ENCODE data around the gene ENDOD1.

Gene ENDOD1

DNA sequence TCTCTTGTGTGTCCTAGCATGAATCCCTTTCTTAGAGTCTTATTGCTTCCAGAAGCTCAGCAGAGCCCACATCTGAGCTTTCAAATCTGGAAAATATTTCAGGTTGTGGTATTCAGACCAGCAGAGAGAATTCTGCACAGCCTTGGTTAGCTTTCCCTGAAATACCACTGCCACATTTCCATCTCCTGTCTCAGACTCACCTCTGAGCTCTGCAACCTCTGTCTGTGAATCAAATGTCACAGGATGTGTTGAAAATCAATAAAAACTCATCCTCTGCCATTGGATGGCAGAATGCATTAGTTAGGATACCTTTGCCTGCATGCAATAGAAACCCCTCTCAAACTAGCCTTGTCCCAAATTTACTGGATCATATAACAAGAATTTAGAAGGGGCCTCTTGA, 47.7 kb downstream of the ENDOD1 start:
- Histone ChIP-seq H3K27me3 (no peaks in the 10 kb centered on the region), H3K4me1 (peaks cover 0 to 10% (median 3%) of the 10 kb centered on the region in 4 donors), H3K9me3 (no peaks in the 10 kb centered on the region), H3K27ac (no peak overlapping the region), H3K4me3 (no peak overlapping the region), H3K36me3 (peaks cover 0 to 7% (median 1%) of the 10 kb centered on the region in 3 donors)
- no peak for TF ChIP-seq CTCF (IDR thresholded peaks at IDR 0.05)
- intact Hi-C loops (cut with DNase I; ENCODE audit: low total_unique reads): no loop called here
- DNase-seq: no peak

DNA sequence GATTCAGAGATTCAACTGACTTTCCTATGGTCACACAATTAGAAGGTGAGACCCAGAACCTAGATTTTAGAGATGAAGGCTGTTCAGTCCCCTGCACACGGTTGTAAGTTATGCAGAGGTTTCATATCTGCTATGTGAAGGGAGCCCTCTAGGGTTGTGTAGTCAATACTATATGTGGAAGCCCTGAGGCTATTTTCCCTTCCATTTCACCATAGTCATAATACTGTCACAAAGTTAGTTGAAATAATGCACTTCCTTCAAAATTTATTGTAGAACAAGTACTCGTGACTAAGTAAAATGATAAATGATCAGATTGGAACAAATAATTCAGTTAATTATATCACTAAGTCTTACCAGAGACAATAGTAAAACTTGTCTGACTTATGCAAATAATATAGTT, 48.8 kb downstream of the ENDOD1 start:
- peak; percentile 20 to 21 for TF ChIP-seq CTCF (IDR thresholded peaks at IDR 0.05)
- H3K4me3 ChIP-seq: no peak overlapping the region
- no peak for DNase-seq
- intact Hi-C loops (cut with DNase I; ENCODE audit: low total_unique reads): no loop called here
- peaks cover 0 to 5% (median 0%) of the 10 kb centered on the region in 3 donors for H3K36me3 ChIP-seq
- no peaks in the 10 kb centered on the region for H3K27me3 ChIP-seq
- H3K9me3 ChIP-seq: no peaks in the 10 kb centered on the region
- H3K27ac ChIP-seq: no peak overlapping the region
- H3K4me1 ChIP-seq: peaks cover 0 to 10% (median 0%) of the 10 kb centered on the region in 4 donors

GRCh38 chr11:95140397-95141033, 50.9 kb downstream of the ENDOD1 start:
- TF ChIP-seq CTCF (IDR thresholded peaks at IDR 0.05): no peak
- H3K9me3 ChIP-seq: no peaks in the 10 kb centered on the region
- intact Hi-C loops (cut with DNase I; ENCODE audit: low total_unique reads): no loop called here

GRCh38 chr11:95142431-95142830, 52.8 kb downstream of the ENDOD1 start:
- no peak for TF ChIP-seq CTCF (IDR thresholded peaks at IDR 0.05)
- Histone ChIP-seq H3K27ac (no peak overlapping the region), H3K36me3 (no peaks in the 10 kb centered on the region), H3K9me3 (no peaks in the 10 kb centered on the region), H3K4me1 (peaks cover 0 to 10% (median 0%) of the 10 kb centered on the region in 4 donors), H3K27me3 (no peaks in the 10 kb centered on the region), H3K4me3 (no peak overlapping the region)
- no peak for DNase-seq
- intact Hi-C loops (cut with DNase I; ENCODE audit: low total_unique reads): no loop called here

More at GRCh38 chr11:95140397-95141033, 50.9 kb downstream of the ENDOD1 start:
- Histone ChIP-seq H3K27me3 (no peaks in the 10 kb centered on the region), H3K36me3 (no peaks in the 10 kb centered on the region), H3K4me1 (peaks cover 0 to 10% (median 0%) of the 10 kb centered on the region in 4 donors), H3K27ac (no peak overlapping the region), H3K4me3 (no peak overlapping the region)
- DNase-seq: no peak

- H3K4me3 ChIP-seq: no peak overlapping the region
- DNase-seq: no peak
- no peaks in the 10 kb centered on the region for H3K36me3 ChIP-seq
- H3K27me3 ChIP-seq: no peaks in the 10 kb centered on the region
- intact Hi-C loops (cut with DNase I; ENCODE audit: low total_unique reads): no loop called here
- H3K9me3 ChIP-seq: no peaks in the 10 kb centered on the region
- no peak overlapping the region for H3K27ac ChIP-seq
- peaks cover 0 to 18% (median under 1%) of the 10 kb centered on the region in 4 donors for H3K4me1 ChIP-seq
- TF ChIP-seq CTCF (IDR thresholded peaks at IDR 0.05): no peak
These were observed 53.5 kb downstream of the ENDOD1 start for GRCh38 chr11:95143106-95143681.
